ENCODE measurements around the gene GSAP. TPM values are rescaled to one million over a fixed set of nuclear protein-coding genes. Genes with fewer than 3 reads are reported as not detected.

Gene GSAP
- total and polyA plus RNA-seq, 3 experiments from 2014 or later, result 2.0 to 11.9 (median 2.9) TPM

DNA sequence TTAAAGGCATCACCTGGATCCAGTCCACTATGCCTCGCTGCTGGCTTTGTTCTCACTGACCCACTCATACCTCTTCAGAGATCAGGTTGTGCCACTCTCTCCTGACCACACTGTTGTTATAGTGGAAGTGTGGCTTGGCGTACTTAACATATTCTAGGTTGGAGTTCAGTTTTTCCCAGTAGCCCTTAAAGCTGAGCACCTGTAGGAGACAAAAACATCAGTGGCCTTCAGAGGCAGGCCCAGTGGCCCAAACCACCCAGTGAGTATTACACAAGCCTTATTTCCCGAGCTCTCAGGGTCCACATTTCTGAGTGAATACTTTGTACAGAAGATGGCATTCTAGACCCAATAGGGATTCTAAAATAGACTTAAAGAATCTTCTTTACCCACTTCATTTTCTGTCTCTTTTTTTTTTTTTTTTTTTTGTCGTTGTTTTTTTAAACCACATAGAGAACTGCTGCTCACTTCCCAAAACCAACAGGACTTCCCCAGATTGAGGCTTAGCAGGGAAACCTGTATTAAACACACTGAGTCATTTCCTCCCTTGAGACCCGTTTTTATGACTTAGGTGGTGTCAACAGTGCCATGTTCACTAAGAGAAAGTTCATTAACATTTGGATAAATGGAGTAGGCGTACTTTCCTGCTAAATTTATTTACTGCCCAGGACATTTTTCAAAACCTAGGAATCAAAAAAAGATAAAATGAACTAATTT lies 85.8 kb downstream of the GSAP start:
- POLR2A ChIA-PET, result no interaction called here
- no peaks in the 10 kb centered on the region for H3K27me3 ChIP-seq (ENCODE audit: insufficient read depth, low read length, poor library complexity, severe bottlenecking)
- H3K27ac Mint-ChIP-seq, result peak overlapping the region in 4 of 8 donors; percentile 20 to 52 (median 32)
- no peak overlapping the region for H3K27ac ChIP-seq (ENCODE audit: low read depth, low read length)
- H3K4me3 Mint-ChIP-seq, result peak overlapping the region in 3 of 7 donors; percentile 2 to 23 (median 15)
- peaks cover 38% of the 10 kb centered on the region for H3K4me1 ChIP-seq (ENCODE audit: insufficient read depth, low read length)
- H3K36me3 ChIP-seq (ENCODE audit: insufficient read depth, low read length), result no peaks in the 10 kb centered on the region
- H3K9me3 ChIP-seq (ENCODE audit: low read length), result no peaks in the 10 kb centered on the region
- CTCF ChIA-PET, result interaction anchor here (0.7 kb wide), 1 partner anchor 27 kb away, joined by 3 read pairs; no protein-coding TSS in a partner anchor
- peaks cover 1 to 8% (median 6%) of the 10 kb centered on the region in 3 donors for H3K36me3 Mint-ChIP-seq
- H3K4me1 Mint-ChIP-seq, result peaks cover 41 to 51% (median 50%) of the 10 kb centered on the region in 3 donors
- H3K4me3 ChIP-seq (ENCODE audit: low read length), result no peak overlapping the region
- DNase-seq, result no peak
- H3K27me3 Mint-ChIP-seq, result peaks cover 0 to 4% of the 10 kb centered on the region in 2 donors
- no peaks in the 10 kb centered on the region for H3K9me3 Mint-ChIP-seq

- Mint-ChIP-seq H3K4me3 (peak overlapping the region in 2 of 7 donors; percentile 4 to 23), H3K27ac (peak overlapping the region in 3 of 8 donors; percentile 20 to 50 (median 43)), H3K9me3 (no peaks in the 10 kb centered on the region), H3K27me3 (peaks cover 0 to 4% of the 10 kb centered on the region in 2 donors), H3K36me3 (peaks cover 1 to 8% (median 6%) of the 10 kb centered on the region in 3 donors), H3K4me1 (peaks cover 41 to 51% (median 50%) of the 10 kb centered on the region in 3 donors)
- ChIA-PET POLR2A (no interaction called here), CTCF (interaction anchor here (0.7 kb wide), 1 partner anchor 28 kb away, joined by 3 read pairs; no protein-coding TSS in a partner anchor)
- no peaks in the 10 kb centered on the region for H3K27me3 ChIP-seq (ENCODE audit: insufficient read depth, low read length, poor library complexity, severe bottlenecking)
- H3K36me3 ChIP-seq (ENCODE audit: insufficient read depth, low read length), result no peaks in the 10 kb centered on the region
- no peak overlapping the region for H3K27ac ChIP-seq (ENCODE audit: low read depth, low read length)
- no peak for DNase-seq
- H3K9me3 ChIP-seq (ENCODE audit: low read length), result no peaks in the 10 kb centered on the region
- peaks cover 38% of the 10 kb centered on the region for H3K4me1 ChIP-seq (ENCODE audit: insufficient read depth, low read length)
- no peak overlapping the region for H3K4me3 ChIP-seq (ENCODE audit: low read length)
Observed at GRCh38 chr7:77329466-77330168, 86.5 kb downstream of the GSAP start.

- H3K9me3 ChIP-seq (ENCODE audit: low read length), result no peaks in the 10 kb centered on the region
- H3K27me3 Mint-ChIP-seq, result peaks cover 0 to 4% of the 10 kb centered on the region in 2 donors
- H3K9me3 Mint-ChIP-seq, result no peaks in the 10 kb centered on the region
- H3K4me3 ChIP-seq (ENCODE audit: low read length), result no peak overlapping the region
- no peaks in the 10 kb centered on the region for H3K27me3 ChIP-seq (ENCODE audit: insufficient read depth, low read length, poor library complexity, severe bottlenecking)
- ChIA-PET POLR2A (no interaction called here), CTCF (no interaction called here)
- peak overlapping the region in 4 of 7 donors; percentile 33 to 76 (median 64) for H3K4me3 Mint-ChIP-seq
- H3K27ac ChIP-seq (ENCODE audit: low read depth, low read length), result no peak overlapping the region
- no peak for DNase-seq
- H3K4me1 ChIP-seq (ENCODE audit: insufficient read depth, low read length), result peaks cover 38% of the 10 kb centered on the region
- no peaks in the 10 kb centered on the region for H3K36me3 ChIP-seq (ENCODE audit: insufficient read depth, low read length)
- peaks cover 42 to 51% (median 50%) of the 10 kb centered on the region in 3 donors for H3K4me1 Mint-ChIP-seq
- peaks cover 3 to 10% (median 8%) of the 10 kb centered on the region in 3 donors for H3K36me3 Mint-ChIP-seq
- peak overlapping the region in 6 of 8 donors; percentile 8 to 71 (median 59) for H3K27ac Mint-ChIP-seq
Observed at GRCh38 chr7:77328669-77329068, 87.5 kb downstream of the GSAP start.

- H3K4me3 Mint-ChIP-seq, result peak overlapping the region in 6 of 7 donors; percentile 30 to 76 (median 57)
- Histone ChIP-seq H3K36me3 (ENCODE audit: insufficient read depth, low read length) (no peaks in the 10 kb centered on the region), H3K4me1 (ENCODE audit: insufficient read depth, low read length) (peaks cover 38% of the 10 kb centered on the region), H3K27me3 (ENCODE audit: insufficient read depth, low read length, poor library complexity, severe bottlenecking) (no peaks in the 10 kb centered on the region), H3K27ac (ENCODE audit: low read depth, low read length) (no peak overlapping the region), H3K4me3 (ENCODE audit: low read length) (no peak overlapping the region), H3K9me3 (ENCODE audit: low read length) (no peaks in the 10 kb centered on the region)
- H3K4me1 Mint-ChIP-seq, result peaks cover 42 to 51% (median 50%) of the 10 kb centered on the region in 3 donors
- CTCF ChIA-PET, result no interaction called here
- POLR2A ChIA-PET, result no interaction called here
- peak overlapping the region in 7 of 8 donors; percentile 9 to 96 (median 69) for H3K27ac Mint-ChIP-seq
- H3K36me3 Mint-ChIP-seq, result peaks cover 3 to 10% (median 8%) of the 10 kb centered on the region in 3 donors
- DNase-seq, result peak in 3 of 5 donors; percentile 9 to 22 (median 11)
- H3K9me3 Mint-ChIP-seq, result no peaks in the 10 kb centered on the region
- peaks cover 0 to 4% of the 10 kb centered on the region in 2 donors for H3K27me3 Mint-ChIP-seq
Observed at GRCh38 chr7:77327932-77328628, 88.1 kb downstream of the GSAP start.

GRCh38 chr7:77327067-77327931 lies 88.8 kb downstream of the GSAP start:
- Mint-ChIP-seq H3K4me3 (peak overlapping the region in 3 of 7 donors; percentile 30 to 76 (median 68)), H3K27me3 (peaks cover 0 to 4% of the 10 kb centered on the region in 2 donors), H3K9me3 (no peaks in the 10 kb centered on the region), H3K4me1 (peaks cover 42 to 51% (median 50%) of the 10 kb centered on the region in 3 donors), H3K36me3 (peaks cover 3 to 12% (median 8%) of the 10 kb centered on the region in 3 donors), H3K27ac (peak overlapping the region in 2 of 8 donors; percentile 69 to 96)
- H3K36me3 ChIP-seq (ENCODE audit: insufficient read depth, low read length), result no peaks in the 10 kb centered on the region
- H3K9me3 ChIP-seq (ENCODE audit: low read length), result no peaks in the 10 kb centered on the region
- ChIA-PET POLR2A (no interaction called here), CTCF (no interaction called here)
- no peak overlapping the region for H3K27ac ChIP-seq (ENCODE audit: low read depth, low read length)
- H3K27me3 ChIP-seq (ENCODE audit: insufficient read depth, low read length, poor library complexity, severe bottlenecking), result no peaks in the 10 kb centered on the region
- peaks cover 38% of the 10 kb centered on the region for H3K4me1 ChIP-seq (ENCODE audit: insufficient read depth, low read length)
- no peak overlapping the region for H3K4me3 ChIP-seq (ENCODE audit: low read length)
- DNase-seq, result no peak

GRCh38 chr7:77326131-77326530 lies 90.0 kb downstream of the GSAP start:
- CTCF ChIA-PET, result no interaction called here

GRCh38 chr7:77321300-77321699 lies 94.8 kb downstream of the GSAP start:
- Mint-ChIP-seq H3K9me3 (no peaks in the 10 kb centered on the region), H3K4me1 (peaks cover 0 to 9% (median 5%) of the 10 kb centered on the region in 3 donors), H3K27ac (peak overlapping the region in 2 of 8 donors; percentile 18 to 58), H3K4me3 (no peak overlapping the region), H3K27me3 (no peaks in the 10 kb centered on the region), H3K36me3 (peaks cover 34 to 61% (median 42%) of the 10 kb centered on the region in 3 donors)
- H3K9me3 ChIP-seq (ENCODE audit: low read length), result no peaks in the 10 kb centered on the region
- no peak overlapping the region for H3K27ac ChIP-seq (ENCODE audit: low read depth, low read length)
- DNase-seq, result no peak
- ChIA-PET CTCF (interaction anchor here (1.6 kb wide), 1 partner anchor 11 kb away, joined by 5 read pairs; no protein-coding TSS in a partner anchor), POLR2A (interaction anchor here (0.6 kb wide), 1 partner anchor 25 kb away, joined by 3 read pairs; no protein-coding TSS in a partner anchor)
- no peaks in the 10 kb centered on the region for H3K36me3 ChIP-seq (ENCODE audit: insufficient read depth, low read length)
- H3K27me3 ChIP-seq (ENCODE audit: insufficient read depth, low read length, poor library complexity, severe bottlenecking), result no peaks in the 10 kb centered on the region
- H3K4me1 ChIP-seq (ENCODE audit: insufficient read depth, low read length), result no peaks in the 10 kb centered on the region
- no peak overlapping the region for H3K4me3 ChIP-seq (ENCODE audit: low read length)

More at GRCh38 chr7:77326131-77326530, 90.0 kb downstream of the GSAP start:
- Histone ChIP-seq H3K36me3 (ENCODE audit: insufficient read depth, low read length) (no peaks in the 10 kb centered on the region), H3K27ac (ENCODE audit: low read depth, low read length) (no peak overlapping the region), H3K9me3 (ENCODE audit: low read length) (no peaks in the 10 kb centered on the region), H3K27me3 (ENCODE audit: insufficient read depth, low read length, poor library complexity, severe bottlenecking) (no peaks in the 10 kb centered on the region), H3K4me3 (ENCODE audit: low read length) (no peak overlapping the region), H3K4me1 (ENCODE audit: insufficient read depth, low read length) (peaks cover 35% of the 10 kb centered on the region)
- Mint-ChIP-seq H3K27ac (peak overlapping the region in 1 of 8 donors; percentile 22), H3K4me1 (peaks cover 34 to 40% (median 40%) of the 10 kb centered on the region in 3 donors), H3K27me3 (peaks cover 0 to 4% of the 10 kb centered on the region in 2 donors), H3K4me3 (no peak overlapping the region), H3K9me3 (no peaks in the 10 kb centered on the region), H3K36me3 (peaks cover 8 to 19% (median 9%) of the 10 kb centered on the region in 3 donors)
- DNase-seq, result no peak
- POLR2A ChIA-PET, result no interaction called here
